Smooth muscle cell (in vitro differentiated cells): ENCODE measurements around the gene PCED1B. TPM values are rescaled to one million over a fixed set of nuclear protein-coding genes. Genes with fewer than 3 reads are reported as not detected.
"Not testable (repeated sequence)": the region's sequence is repeated elsewhere in the genome, so short reads cannot be mapped to it uniquely, and the experiment has no call there.

ENCODE experiments used
- DNase-seq: peaks from one replicate; lab custom pipeline; 2025; ENCODE audit not compliant: unreplicated experiment; lab: John Stamatoyannopoulos, UW
- H2AFZ ChIP-seq: fragments of 200-600 bp; sonication (generic); 2 replicates; pipeline ENCODE4 v1.6.0; 2016; ENCODE audit warnings: antibody characterized with exemption, low read depth, mild to moderate bottlenecking
- H3F3A ChIP-seq: fragments of 200-600 bp; sonication (generic); 2 replicates; pipeline ENCODE4 v1.6.0; 2017; ENCODE audit warnings: antibody characterized with exemption, low read depth
- H3K27ac ChIP-seq: fragments of 200-600 bp; sonication (generic); 2 replicates; pipeline ENCODE4 v1.5.1; 2016; ENCODE audit warnings: low read depth, mild to moderate bottlenecking
- H3K27me3 ChIP-seq: fragments of 200-600 bp; sonication (generic); 2 replicates; pipeline ENCODE4 v1.6.1; 2016; ENCODE audit warnings: low read depth, mild to moderate bottlenecking
- H3K36me3 ChIP-seq: fragments of 200-600 bp; sonication (generic); 2 replicates; pipeline ENCODE4 v1.5.1; 2016; ENCODE audit warnings: low read depth
- H3K4me1 ChIP-seq: fragments of 200-600 bp; sonication (generic); 2 replicates; pipeline ENCODE4 v1.5.1; 2016; ENCODE audit warnings: low read depth
- H3K4me2 ChIP-seq: fragments of 200-600 bp; sonication (generic); 2 replicates; pipeline ENCODE4 v1.6.0; 2016; ENCODE audit warnings: mild to moderate bottlenecking
- H3K4me3 ChIP-seq: fragments of 200-600 bp; sonication (generic); 2 replicates; pipeline ENCODE4 v1.5.1; 2016; ENCODE audit warnings: mild to moderate bottlenecking
- H3K79me2 ChIP-seq: fragments of 200-600 bp; sonication (generic); 2 replicates; pipeline ENCODE4 v1.6.0; 2016; ENCODE audit warnings: low read depth, mild to moderate bottlenecking
- H3K9ac ChIP-seq: fragments of 200-600 bp; sonication (generic); 2 replicates; pipeline ENCODE4 v1.6.0; 2016; ENCODE audit warnings: low read depth
- H3K9me3 ChIP-seq: fragments of 200-600 bp; sonication (generic); replicated peaks from 2 replicates; pipeline ENCODE4 v1.5.1; 2016; ENCODE audit warnings: low read depth
- H4K20me1 ChIP-seq: fragments of 200-600 bp; sonication (generic); 2 replicates; pipeline ENCODE4 v1.6.0; 2016; ENCODE audit warnings: low read depth
- CTCF ChIP-seq: fragments of 200-600 bp; sonication (generic); IDR thresholded peaks from 2 replicates; pipeline ENCODE4 v1.5.1; 2017; ENCODE audit warnings: borderline replicate concordance, mild to moderate bottlenecking, antibody characterized with exemption; ENCODE audit not compliant: insufficient read depth, poor library complexity, severe bottlenecking
- WGBS: methylation state at CpG from one replicate; pipeline ENCODE4 v1.1.7; 2016; ENCODE audit warnings: low lambda C conversion rate; 5-methylcytosine and 5-hydroxymethylcytosine counted together
- polyA plus RNA-seq: library from polyadenylated mRNA; unstranded; fragments of >200 nt; fragmentation: Nextera tagmentation; extraction: Ambion mirVana; gene quantifications from 2 replicates; pipeline ENCODE4 v1.2.1, GENCODE V29; 2016
- total RNA-seq: library from RNA; depleted of rRNA; stranded (reverse); fragments of >200 nt; gene quantifications from 2 replicates; pipeline ENCODE4 v1.2.3, GENCODE V29; 2014

The PCED1B gene
- total and polyA plus RNA-seq, 2 experiments from 2014 or later, result 2.7 to 3.5 TPM

- Histone ChIP-seq H3K4me2 (no peak overlapping the region), H3K36me3 (no peaks in the 10 kb centered on the region), H3K27me3 (no peaks in the 10 kb centered on the region), H3K9me3 (no peaks in the 10 kb centered on the region), H2AFZ (no peak overlapping the region), H3K79me2 (no peaks in the 10 kb centered on the region), H3K9ac (no peak overlapping the region), H3K27ac (no peak overlapping the region), H3K4me1 (no peaks in the 10 kb centered on the region), H3K4me3 (no peak overlapping the region), H4K20me1 (no peaks in the 10 kb centered on the region), H3F3A (no peaks in the 10 kb centered on the region)
- DNase-seq, result no peak
- no peak for TF ChIP-seq CTCF
Measured at GRCh38 chr12:47048541-47048940, 30.9 kb upstream of the PCED1B start.

- H3K36me3 ChIP-seq, DNase-seq, H3K4me2 ChIP-seq, H3K27me3 ChIP-seq, H3K4me3 ChIP-seq, H3K4me1 ChIP-seq, H4K20me1 ChIP-seq, H3K79me2 ChIP-seq, H3K9ac ChIP-seq, H3K27ac ChIP-seq, H2AFZ ChIP-seq, H3K9me3 ChIP-seq, H3F3A ChIP-seq: not testable (repeated sequence)
- 86% methylated on average over 3 of the region's 3 CpGs for WGBS
Measured at GRCh38 chr12:47051291-47051690, 28.1 kb upstream of the PCED1B start.

DNA sequence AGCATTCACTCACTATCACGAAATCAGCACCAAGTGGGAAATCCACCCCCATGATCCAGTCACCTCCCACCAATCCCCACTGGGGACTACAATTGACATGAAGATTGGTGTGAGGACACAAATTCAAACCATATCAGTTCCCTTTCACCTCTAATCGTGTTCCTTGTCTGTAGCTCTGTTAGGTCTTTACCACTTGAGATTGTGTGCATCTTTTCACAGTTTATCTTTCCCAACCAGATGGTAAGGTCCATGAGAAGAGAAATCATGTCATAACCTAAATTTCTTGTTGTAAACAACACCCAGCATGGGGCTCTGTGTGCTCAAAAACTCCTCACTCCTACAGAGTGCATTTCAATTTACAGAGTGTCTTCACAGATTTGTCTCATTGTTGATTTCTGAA is 27.1 kb upstream of the PCED1B start:
- H3K9ac ChIP-seq, result no peak overlapping the region
- no peaks in the 10 kb centered on the region for H3K27me3 ChIP-seq
- no peak for DNase-seq
- WGBS, result 86% methylated on average over 2 of the region's 2 CpGs
- TF ChIP-seq CTCF, result no peak
- no peaks in the 10 kb centered on the region for H3K9me3 ChIP-seq
- H3K27ac ChIP-seq, result no peak overlapping the region
- H3F3A ChIP-seq, result no peaks in the 10 kb centered on the region
- H3K4me1 ChIP-seq, result no peaks in the 10 kb centered on the region
- H3K79me2 ChIP-seq, result no peaks in the 10 kb centered on the region
- no peaks in the 10 kb centered on the region for H4K20me1 ChIP-seq
- no peak overlapping the region for H2AFZ ChIP-seq
- H3K4me2 ChIP-seq, result no peak overlapping the region
- no peaks in the 10 kb centered on the region for H3K36me3 ChIP-seq
- no peak overlapping the region for H3K4me3 ChIP-seq

DNA sequence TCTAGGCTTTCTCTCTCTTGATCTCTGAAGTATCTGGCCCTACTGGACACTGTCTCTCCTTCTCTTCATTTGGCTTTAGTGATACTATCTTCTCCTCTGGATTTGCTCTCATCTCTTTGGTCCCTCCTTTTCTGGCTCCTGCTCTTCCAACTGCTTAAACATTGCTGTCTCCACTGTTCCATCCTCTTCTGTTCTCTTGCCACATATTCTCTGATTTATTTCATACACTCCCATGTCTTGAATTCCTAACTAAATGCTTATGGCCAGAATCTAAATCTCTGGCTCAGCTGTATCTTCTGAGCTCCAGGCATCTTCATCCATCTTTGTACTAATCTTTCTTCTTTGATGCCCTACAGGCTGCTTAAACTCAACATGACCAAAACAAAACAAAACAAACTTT is 25.5 kb upstream of the PCED1B start:
- H3K36me3 ChIP-seq, result no peaks in the 10 kb centered on the region
- no peak for DNase-seq
- no peak overlapping the region for H3K4me2 ChIP-seq
- no peak overlapping the region for H3K9ac ChIP-seq
- no peak for TF ChIP-seq CTCF
- no peaks in the 10 kb centered on the region for H3K4me1 ChIP-seq
- H4K20me1 ChIP-seq, result no peaks in the 10 kb centered on the region
- H3K9me3 ChIP-seq, result no peaks in the 10 kb centered on the region
- no peaks in the 10 kb centered on the region for H3K27me3 ChIP-seq
- no peaks in the 10 kb centered on the region for H3F3A ChIP-seq
- H3K79me2 ChIP-seq, result no peaks in the 10 kb centered on the region
- no peak overlapping the region for H3K4me3 ChIP-seq
- H2AFZ ChIP-seq, result no peak overlapping the region
- no peak overlapping the region for H3K27ac ChIP-seq
